GM12872 (cell line): ENCODE data around the gene ABCB6.

Experiments used
- TF ChIP-seq, protein P1 (sequence below): IDR thresholded peaks from 3 replicates; pipeline ENCODE4 v1.5.1; 2011; ENCODE audit warnings: low read depth, mild to moderate bottlenecking, low read length, moderate library complexity; ENCODE audit not compliant: insufficient read depth

The ABCB6 gene

DNA sequence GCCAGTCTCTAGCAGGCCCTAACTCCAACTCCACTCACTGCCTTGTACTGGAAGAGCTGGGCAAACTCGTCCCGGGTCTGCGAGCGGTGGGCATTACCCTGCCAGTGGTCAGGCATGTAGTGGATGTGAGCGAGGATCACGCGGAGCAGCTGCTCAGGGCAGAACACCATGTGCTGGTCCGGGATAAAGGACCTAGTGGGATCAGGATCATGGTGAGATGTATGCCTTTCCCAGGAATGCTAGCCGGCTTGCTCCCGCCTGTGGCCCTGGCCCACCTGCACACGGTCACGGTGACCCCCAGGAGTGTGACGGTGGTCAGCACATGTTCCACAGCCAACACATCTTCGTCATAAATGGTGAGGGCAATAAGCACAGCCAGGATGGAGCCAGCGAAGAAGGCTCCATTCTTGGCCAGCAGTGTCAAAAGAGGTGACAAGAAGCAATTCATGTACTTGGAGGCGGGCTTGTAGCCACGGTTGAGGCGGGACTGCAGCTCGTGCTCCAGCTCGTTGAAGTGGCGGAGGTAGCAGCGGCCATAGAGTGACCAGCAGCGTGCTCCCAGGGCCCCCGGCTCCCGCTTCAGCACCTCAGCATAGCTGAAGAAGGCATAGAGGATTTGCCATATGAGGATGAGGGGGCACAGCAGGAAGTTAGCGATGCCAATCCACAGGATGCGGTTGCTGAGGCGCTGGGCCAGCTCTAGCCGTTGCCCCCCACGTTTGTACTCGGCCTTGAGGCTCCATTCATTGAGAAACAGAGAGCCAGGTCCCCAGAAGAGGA is 5.3 kb upstream of the ABCB6 start:
- TF ChIP-seq, protein P1, sequence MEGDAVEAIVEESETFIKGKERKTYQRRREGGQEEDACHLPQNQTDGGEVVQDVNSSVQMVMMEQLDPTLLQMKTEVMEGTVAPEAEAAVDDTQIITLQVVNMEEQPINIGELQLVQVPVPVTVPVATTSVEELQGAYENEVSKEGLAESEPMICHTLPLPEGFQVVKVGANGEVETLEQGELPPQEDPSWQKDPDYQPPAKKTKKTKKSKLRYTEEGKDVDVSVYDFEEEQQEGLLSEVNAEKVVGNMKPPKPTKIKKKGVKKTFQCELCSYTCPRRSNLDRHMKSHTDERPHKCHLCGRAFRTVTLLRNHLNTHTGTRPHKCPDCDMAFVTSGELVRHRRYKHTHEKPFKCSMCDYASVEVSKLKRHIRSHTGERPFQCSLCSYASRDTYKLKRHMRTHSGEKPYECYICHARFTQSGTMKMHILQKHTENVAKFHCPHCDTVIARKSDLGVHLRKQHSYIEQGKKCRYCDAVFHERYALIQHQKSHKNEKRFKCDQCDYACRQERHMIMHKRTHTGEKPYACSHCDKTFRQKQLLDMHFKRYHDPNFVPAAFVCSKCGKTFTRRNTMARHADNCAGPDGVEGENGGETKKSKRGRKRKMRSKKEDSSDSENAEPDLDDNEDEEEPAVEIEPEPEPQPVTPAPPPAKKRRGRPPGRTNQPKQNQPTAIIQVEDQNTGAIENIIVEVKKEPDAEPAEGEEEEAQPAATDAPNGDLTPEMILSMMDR, result no peak

DNA sequence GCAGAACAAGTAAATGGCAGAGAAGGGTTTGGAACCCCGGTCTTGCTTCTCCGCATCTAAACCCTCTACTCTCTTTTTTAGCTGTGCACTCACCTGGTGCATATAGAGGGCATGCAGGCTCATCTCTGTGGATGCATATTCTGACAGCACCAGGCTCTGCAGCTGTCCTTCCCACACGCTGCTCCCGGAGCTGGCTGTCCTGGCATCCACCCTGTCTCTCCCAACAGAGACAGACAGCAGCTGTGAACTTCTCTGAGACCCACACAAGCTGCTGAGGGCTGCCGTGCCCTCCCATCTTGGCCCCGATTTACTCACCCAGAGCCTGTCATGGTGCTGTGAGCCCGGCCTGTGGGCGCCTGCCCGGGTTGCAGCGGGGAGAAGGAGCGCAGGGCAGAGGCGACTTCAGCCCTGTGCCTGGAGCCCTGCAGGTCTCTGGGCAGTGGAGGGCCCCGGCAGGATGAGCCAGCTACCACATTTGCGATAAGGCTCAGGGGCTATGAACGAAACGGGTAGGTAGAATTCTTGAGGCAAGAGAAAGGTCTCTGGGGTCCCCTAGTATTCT is 3.3 kb upstream of the ABCB6 start:
- TF ChIP-seq, protein P1, result no peak

GRCh38 chr2:219220652-219221402 is 2.1 kb upstream of the ABCB6 start:
- TF ChIP-seq, protein P1, result no peak

- TF ChIP-seq, protein P1, result no peak
Observed at GRCh38 chr2:219219784-219220532, 1.2 kb upstream of the ABCB6 start.

DNA sequence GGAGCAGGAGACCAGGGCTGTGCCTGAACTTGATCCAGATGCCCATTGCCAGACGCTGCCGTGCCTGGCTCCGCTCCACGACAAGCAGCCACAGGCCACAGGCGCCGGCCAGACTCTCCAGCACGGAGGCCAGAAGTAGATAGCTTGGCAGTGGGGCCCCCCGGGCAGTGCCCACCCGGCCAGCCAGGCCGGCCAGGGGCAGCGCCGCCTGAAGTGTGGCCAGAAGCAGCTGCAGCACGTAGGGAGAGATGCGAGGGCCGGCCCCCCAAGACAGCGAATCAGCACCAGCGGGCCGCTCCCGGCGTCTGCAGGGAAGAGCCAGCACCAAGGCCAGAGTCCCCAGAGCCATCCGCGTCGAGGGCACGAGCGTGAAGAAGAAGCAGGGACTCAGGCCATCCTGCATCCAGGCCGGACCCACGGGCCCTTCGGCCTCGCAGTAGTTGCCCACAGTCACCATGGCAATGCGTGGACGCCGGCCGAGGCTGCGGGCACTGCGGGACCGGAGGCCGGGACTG is 484 bp downstream of the ABCB6 start:
- TF ChIP-seq, protein P1, result no peak

- TF ChIP-seq, protein P1, result no peak
Observed at GRCh38 chr2:219216535-219216915, 2.2 kb downstream of the ABCB6 start.
